CD4-positive, alpha-beta T cell treated with Interleukin-4 for 1 hour (primary cell): ENCODE data around the gene NPFFR2.
"Not testable (repeated sequence)": the region's sequence is repeated elsewhere in the genome, so short reads cannot be mapped to it uniquely, and the experiment has no call there.

Experiments used
- DNase-seq, 2 donors: peaks; one replicate each; pipeline ENCODE4 v3.0.0-alpha.2; 2020 to 2022

The NPFFR2 gene

GRCh38 chr4:72112514-72113156 lies 80.8 kb downstream of the NPFFR2 start:
- DNase-seq: no peak

- no peak for DNase-seq
These were observed 86.2 kb downstream of the NPFFR2 start for GRCh38 chr4:72118017-72118416.

GRCh38 chr4:72119946-72120345 lies 88.1 kb downstream of the NPFFR2 start:
- no peak for DNase-seq

GRCh38 chr4:72128741-72129140 lies 96.9 kb downstream of the NPFFR2 start:
- DNase-seq: no peak

- no peak for DNase-seq
These were observed 104.6 kb downstream of the NPFFR2 start for GRCh38 chr4:72136429-72136828.

GRCh38 chr4:72139997-72140396 lies 108.2 kb downstream of the NPFFR2 start:
- not testable (repeated sequence) for DNase-seq

GRCh38 chr4:72144241-72144640 lies 112.4 kb downstream of the NPFFR2 start:
- no peak for DNase-seq

GRCh38 chr4:72152731-72153130 lies 120.9 kb downstream of the NPFFR2 start:
- no peak for DNase-seq

- not testable (repeated sequence) for DNase-seq
These were observed 121.8 kb downstream of the NPFFR2 start for GRCh38 chr4:72153634-72154033.

GRCh38 chr4:72169285-72169684 lies 137.5 kb downstream of the NPFFR2 start:
- not testable (repeated sequence) for DNase-seq

GRCh38 chr4:72169861-72170260 lies 138.1 kb downstream of the NPFFR2 start:
- no peak for DNase-seq

- no peak for DNase-seq
These were observed 140.0 kb downstream of the NPFFR2 start for GRCh38 chr4:72171761-72172160.

- DNase-seq: no peak
These were observed 147.5 kb downstream of the NPFFR2 start for GRCh38 chr4:72179342-72179741.

GRCh38 chr4:72186714-72187113 lies 154.9 kb downstream of the NPFFR2 start:
- DNase-seq: no peak

- no peak for DNase-seq
These were observed 162.2 kb downstream of the NPFFR2 start for GRCh38 chr4:72194046-72194445.

- no peak for DNase-seq
These were observed 162.7 kb downstream of the NPFFR2 start for GRCh38 chr4:72194453-72194852.
